Measurements from ENCODE around the gene TRAPPC8. TPM values are rescaled to one million over a fixed set of nuclear protein-coding genes. Genes with fewer than 3 reads are reported as not detected.
"Not testable (repeated sequence)": the region's sequence is repeated elsewhere in the genome, so short reads cannot be mapped to it uniquely, and the experiment has no call there.

TRAPPC8 gene
- total RNA-seq, 4 donors from 2014 or later, result 25.3 to 51.6 (median 37.5) TPM

DNA sequence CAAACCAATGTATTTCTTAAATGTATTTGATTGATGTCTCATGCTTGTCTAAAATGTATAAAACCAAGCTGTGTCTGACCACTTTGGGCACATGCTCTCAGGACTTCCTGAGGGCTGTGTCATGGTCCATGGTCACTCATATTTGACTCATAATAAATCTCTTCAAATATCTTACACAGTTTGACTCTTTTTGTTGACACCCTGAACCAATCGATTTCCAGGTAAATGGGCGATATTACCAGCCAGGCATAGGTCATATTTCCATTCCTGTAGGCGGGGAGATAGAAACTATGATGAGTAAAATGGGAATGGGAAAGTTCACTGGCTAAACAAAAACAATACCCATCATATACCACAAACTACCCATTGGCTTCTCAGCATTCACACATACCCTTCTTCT is 9.3 kb upstream of the TRAPPC8 start:
- Histone ChIP-seq H3K27me3 (no peaks in the 10 kb centered on the region), H3K4me3 (no peak overlapping the region), H3K27ac (no peak overlapping the region), H3K9me3 (no peaks in the 10 kb centered on the region), H3K4me1 (no peaks in the 10 kb centered on the region), H3K36me3 (no peaks in the 10 kb centered on the region)
- no peak for DNase-seq (ENCODE audit: low spot score in 2 of 2)
- TF ChIP-seq EP300 (IDR thresholded peaks at IDR 0.05) (no peak), POLR2A (IDR thresholded peaks at IDR 0.05) (no peak)
- TF ChIP-seq, protein P1, sequence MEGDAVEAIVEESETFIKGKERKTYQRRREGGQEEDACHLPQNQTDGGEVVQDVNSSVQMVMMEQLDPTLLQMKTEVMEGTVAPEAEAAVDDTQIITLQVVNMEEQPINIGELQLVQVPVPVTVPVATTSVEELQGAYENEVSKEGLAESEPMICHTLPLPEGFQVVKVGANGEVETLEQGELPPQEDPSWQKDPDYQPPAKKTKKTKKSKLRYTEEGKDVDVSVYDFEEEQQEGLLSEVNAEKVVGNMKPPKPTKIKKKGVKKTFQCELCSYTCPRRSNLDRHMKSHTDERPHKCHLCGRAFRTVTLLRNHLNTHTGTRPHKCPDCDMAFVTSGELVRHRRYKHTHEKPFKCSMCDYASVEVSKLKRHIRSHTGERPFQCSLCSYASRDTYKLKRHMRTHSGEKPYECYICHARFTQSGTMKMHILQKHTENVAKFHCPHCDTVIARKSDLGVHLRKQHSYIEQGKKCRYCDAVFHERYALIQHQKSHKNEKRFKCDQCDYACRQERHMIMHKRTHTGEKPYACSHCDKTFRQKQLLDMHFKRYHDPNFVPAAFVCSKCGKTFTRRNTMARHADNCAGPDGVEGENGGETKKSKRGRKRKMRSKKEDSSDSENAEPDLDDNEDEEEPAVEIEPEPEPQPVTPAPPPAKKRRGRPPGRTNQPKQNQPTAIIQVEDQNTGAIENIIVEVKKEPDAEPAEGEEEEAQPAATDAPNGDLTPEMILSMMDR (IDR thresholded peaks at IDR 0.05), result no peak
- 91 to 94% methylated on average over 3 of the region's 3 CpGs for WGBS, 2 donors

DNA sequence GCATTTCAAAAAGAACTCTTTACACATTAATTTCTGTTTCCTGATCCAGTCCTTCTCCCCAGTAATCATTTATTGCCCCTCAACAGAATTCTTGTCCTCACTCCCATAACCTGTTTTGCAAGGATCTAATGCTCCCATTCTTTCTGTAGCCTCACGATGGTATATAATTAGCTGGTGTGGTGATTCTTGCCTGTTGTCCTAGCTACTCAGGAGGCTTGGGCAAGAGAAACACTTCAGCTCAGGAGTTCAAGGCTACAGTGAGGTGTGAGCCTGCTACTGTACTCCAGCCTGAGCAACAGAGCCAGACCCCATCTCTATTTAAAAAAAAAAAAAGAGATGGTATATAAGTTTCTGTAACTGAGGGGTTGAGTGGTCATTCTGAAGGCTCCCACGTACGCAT is 7.7 kb upstream of the TRAPPC8 start:
- H3K9me3 ChIP-seq, result no peaks in the 10 kb centered on the region
- H3K36me3 ChIP-seq, result no peaks in the 10 kb centered on the region
- no peak for DNase-seq (ENCODE audit: low spot score in 2 of 2)
- 64 to 70% methylated on average over 3 of the region's 3 CpGs for WGBS, 2 donors
- TF ChIP-seq POLR2A (IDR thresholded peaks at IDR 0.05) (no peak), EP300 (IDR thresholded peaks at IDR 0.05) (no peak)
- TF ChIP-seq, protein P1 (IDR thresholded peaks at IDR 0.05), result no peak
- H3K27ac ChIP-seq, result no peak overlapping the region
- H3K4me3 ChIP-seq, result no peak overlapping the region
- H3K27me3 ChIP-seq, result no peaks in the 10 kb centered on the region
- no peaks in the 10 kb centered on the region for H3K4me1 ChIP-seq

DNA sequence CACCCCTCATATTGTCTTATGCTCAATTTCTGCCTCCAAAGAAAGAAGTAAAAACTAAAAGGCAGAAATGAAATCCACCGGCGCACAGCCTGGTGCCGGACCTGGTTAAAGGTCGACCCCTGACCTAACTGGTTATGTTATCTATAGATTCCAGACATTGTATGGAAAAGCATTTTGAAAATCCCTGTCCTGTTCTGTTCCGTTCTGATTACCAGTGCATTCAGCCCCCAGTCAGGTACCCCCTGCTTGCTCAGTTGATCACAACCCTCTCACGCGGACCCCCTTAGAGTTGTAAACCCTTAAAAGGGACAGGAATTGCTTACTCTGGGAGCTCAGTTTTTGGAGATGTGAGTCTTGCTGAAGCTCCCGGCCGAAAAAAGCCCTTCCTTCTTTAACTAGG is 5.4 kb upstream of the TRAPPC8 start:
- H3K27me3 ChIP-seq; H3K36me3 ChIP-seq; H3K9me3 ChIP-seq; DNase-seq (ENCODE audit: low spot score in 2 of 2); H3K4me1 ChIP-seq; H3K27ac ChIP-seq; H3K4me3 ChIP-seq: not testable (repeated sequence)
- 92 to 95% methylated on average over 9 of the region's 9 CpGs for WGBS, 2 donors

DNA sequence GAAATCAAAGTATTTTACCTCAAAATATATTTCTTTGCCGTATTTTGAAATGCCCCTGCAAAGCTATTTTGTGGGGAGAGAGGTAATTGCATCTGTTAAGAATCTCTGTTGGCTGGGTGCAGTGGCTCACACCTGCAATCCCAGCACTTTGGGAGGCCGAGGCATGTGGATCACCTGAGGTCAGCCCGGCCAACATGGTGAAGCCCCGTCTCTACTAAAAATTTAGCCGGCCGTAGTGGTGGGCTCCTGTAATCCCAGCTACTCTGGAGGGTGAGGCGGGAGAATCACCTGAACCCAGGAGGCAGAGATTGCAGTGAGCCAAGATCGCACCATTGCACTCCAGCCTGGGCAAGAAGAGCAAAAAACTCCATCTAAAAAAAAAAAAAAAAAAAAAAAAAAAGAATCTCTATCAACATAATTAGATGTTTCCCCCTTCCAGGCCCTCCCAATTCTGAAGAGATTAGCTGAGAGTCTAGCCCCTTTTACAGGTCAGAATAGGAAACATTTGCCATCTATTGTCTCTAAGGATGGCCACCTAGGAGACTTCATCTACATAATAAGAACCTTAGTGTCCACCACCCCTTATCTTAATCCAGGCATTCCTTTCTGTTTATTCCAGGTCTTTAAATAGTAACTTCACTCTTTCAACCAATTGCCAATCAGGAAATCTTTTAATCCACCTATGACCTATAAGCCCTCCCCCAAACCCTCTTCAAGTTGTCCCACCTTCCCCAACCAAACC is 3.5 kb upstream of the TRAPPC8 start:
- no peak for DNase-seq (ENCODE audit: low spot score in 2 of 2)
- no peaks in the 10 kb centered on the region for H3K9me3 ChIP-seq

DNA sequence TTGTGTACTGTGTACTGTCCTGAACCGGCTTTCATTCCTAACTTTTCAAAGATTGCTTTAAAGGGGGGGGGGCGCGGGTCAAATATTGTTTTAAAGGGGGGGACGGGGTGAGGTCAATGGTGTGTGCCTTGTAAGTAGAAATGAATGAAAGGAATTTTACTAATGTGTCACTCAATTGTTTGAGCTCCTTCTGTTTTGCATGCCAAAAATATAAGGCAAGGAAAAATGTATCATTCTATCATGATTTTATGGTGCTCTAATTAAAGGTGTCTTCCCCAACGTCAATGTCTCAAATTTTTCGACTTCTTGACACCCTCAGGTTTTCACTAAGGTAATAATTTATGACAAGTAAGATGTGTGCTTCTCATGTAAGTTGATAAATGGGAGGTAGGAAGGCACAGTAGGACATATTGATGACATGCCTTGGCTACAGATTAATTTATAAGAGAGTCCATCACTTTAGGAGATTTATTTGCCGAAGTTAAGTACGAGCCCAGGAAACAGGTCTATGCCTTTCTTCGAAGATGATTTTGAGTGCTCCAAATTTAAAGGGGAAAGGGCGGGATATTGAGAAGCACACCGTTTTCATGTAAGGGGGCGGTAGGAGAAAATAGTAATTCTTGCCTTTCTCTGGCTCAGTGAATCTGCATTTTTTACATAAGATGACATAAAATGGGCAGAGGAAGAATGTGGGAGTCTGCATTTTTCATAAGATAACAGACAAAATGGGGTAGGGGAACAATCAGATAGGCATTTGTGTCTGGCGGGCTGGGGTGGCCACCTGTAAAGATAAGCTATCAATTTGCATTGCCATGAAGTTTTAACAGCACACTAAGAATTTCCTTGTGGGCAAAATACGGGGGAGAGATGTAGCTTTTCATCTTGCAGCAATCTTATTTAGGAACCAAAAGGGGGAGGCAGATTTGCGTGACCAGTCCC is 1.2 kb upstream of the TRAPPC8 start:
- no peak for TF ChIP-seq EP300 (IDR thresholded peaks at IDR 0.05)
- TF ChIP-seq, protein P1 (IDR thresholded peaks at IDR 0.05), result no peak
- TF ChIP-seq POLR2A (IDR thresholded peaks at IDR 0.05), result no peak
- H3K36me3 ChIP-seq, result no peaks in the 10 kb centered on the region
- WGBS, 2 donors, result 16 to 17% methylated on average over 15 of the region's 15 CpGs
- H3K27me3 ChIP-seq, result no peaks in the 10 kb centered on the region
- no peaks in the 10 kb centered on the region for H3K9me3 ChIP-seq
- DNase-seq (ENCODE audit: low spot score in 2 of 2), result no peak
- peak overlapping the region; percentile 72 to 97 (median 86) for H3K4me3 ChIP-seq
- H3K4me1 ChIP-seq, result peaks cover 0 to 38% (median 23%) of the 10 kb centered on the region in 4 donors
- peak overlapping the region in 3 of 4 donors; percentile 65 to 91 (median 70) for H3K27ac ChIP-seq

More for the DNA sequence above, 3.5 kb upstream of the TRAPPC8 start:
- no peaks in the 10 kb centered on the region for H3K27me3 ChIP-seq
- H3K27ac ChIP-seq, result no peak overlapping the region
- WGBS, 2 donors, result 83 to 90% methylated on average over 8 of the region's 8 CpGs
- peaks cover 0 to 15% (median 8%) of the 10 kb centered on the region in 4 donors for H3K4me1 ChIP-seq
- no peak overlapping the region for H3K4me3 ChIP-seq
- no peaks in the 10 kb centered on the region for H3K36me3 ChIP-seq
- TF ChIP-seq POLR2A (IDR thresholded peaks at IDR 0.05) (no peak), EP300 (IDR thresholded peaks at IDR 0.05) (no peak)
- TF ChIP-seq, protein P1 (IDR thresholded peaks at IDR 0.05), result no peak

Measured in tibial nerve (tissue), 4 donors.